ENCODE measurements around the gene OLFML2B. TPM values are rescaled to one million over a fixed set of nuclear protein-coding genes. Genes with fewer than 3 reads are reported as not detected.

Gene OLFML2B
- total RNA-seq, 4 donors from 2014 or later, result 18.6 to 42.3 (median 20.9) TPM

DNA sequence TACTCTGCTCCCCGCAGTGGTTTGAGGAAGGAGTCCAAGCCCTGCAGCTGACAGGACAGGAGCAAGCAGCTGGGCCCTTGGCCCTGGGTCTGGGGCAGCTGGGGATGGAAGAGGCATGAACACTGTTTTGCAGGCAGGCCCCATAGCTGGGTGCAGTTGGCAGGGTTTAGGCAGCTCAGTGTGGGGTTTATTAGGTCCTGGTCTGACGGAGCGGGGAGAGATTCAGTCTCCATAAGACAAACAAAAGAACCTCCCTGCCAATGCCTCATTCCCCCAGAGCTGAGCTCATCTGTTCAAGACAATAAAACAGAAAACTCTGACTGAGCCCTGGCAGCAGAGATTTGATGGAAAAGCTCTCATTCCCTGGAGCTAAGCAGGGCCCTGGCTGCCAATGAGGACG is 37.3 kb downstream of the OLFML2B start:
- Histone ChIP-seq H3K36me3 (peaks cover 0 to 62% (median 0%) of the 10 kb centered on the region in 3 donors), H3K4me3 (no peak overlapping the region), H3K4me1 (peaks cover 0 to 15% (median 4%) of the 10 kb centered on the region in 4 donors), H3K27ac (peak overlapping the region in 2 of 4 donors; percentile 18 to 73), H3K9me3 (peaks cover 0 to 11% (median 0%) of the 10 kb centered on the region in 4 donors), H3K27me3 (no peaks in the 10 kb centered on the region)
- TF ChIP-seq, protein P1, sequence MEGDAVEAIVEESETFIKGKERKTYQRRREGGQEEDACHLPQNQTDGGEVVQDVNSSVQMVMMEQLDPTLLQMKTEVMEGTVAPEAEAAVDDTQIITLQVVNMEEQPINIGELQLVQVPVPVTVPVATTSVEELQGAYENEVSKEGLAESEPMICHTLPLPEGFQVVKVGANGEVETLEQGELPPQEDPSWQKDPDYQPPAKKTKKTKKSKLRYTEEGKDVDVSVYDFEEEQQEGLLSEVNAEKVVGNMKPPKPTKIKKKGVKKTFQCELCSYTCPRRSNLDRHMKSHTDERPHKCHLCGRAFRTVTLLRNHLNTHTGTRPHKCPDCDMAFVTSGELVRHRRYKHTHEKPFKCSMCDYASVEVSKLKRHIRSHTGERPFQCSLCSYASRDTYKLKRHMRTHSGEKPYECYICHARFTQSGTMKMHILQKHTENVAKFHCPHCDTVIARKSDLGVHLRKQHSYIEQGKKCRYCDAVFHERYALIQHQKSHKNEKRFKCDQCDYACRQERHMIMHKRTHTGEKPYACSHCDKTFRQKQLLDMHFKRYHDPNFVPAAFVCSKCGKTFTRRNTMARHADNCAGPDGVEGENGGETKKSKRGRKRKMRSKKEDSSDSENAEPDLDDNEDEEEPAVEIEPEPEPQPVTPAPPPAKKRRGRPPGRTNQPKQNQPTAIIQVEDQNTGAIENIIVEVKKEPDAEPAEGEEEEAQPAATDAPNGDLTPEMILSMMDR (IDR thresholded peaks at IDR 0.05), result no peak
- no peak for TF ChIP-seq POLR2A (IDR thresholded peaks at IDR 0.05)
- no peak for TF ChIP-seq EP300 (IDR thresholded peaks at IDR 0.05)
- DNase-seq (ENCODE audit: low spot score in 2 of 2), result no peak
- 27 to 50% methylated on average over 4 of the region's 4 CpGs for WGBS, 2 donors

GRCh38 chr1:161985301-161985822 is 38.3 kb downstream of the OLFML2B start:
- Histone ChIP-seq H3K27ac (no peak overlapping the region), H3K9me3 (peaks cover 0 to 11% (median 0%) of the 10 kb centered on the region in 4 donors), H3K4me3 (no peak overlapping the region), H3K27me3 (no peaks in the 10 kb centered on the region), H3K36me3 (peaks cover 0 to 59% (median 0%) of the 10 kb centered on the region in 3 donors), H3K4me1 (peaks cover 0 to 19% (median 4%) of the 10 kb centered on the region in 4 donors)
- DNase-seq (ENCODE audit: low spot score in 2 of 2), result no peak
- TF ChIP-seq POLR2A (IDR thresholded peaks at IDR 0.05), result no peak
- TF ChIP-seq, protein P1 (IDR thresholded peaks at IDR 0.05), result no peak
- TF ChIP-seq EP300 (IDR thresholded peaks at IDR 0.05), result no peak
- WGBS, 2 donors, result 59 to 64% methylated on average over 5 of the region's 5 CpGs

- Histone ChIP-seq H3K27ac (peak overlapping the region in 1 of 4 donors; percentile 13), H3K9me3 (peaks cover 0 to 11% (median 0%) of the 10 kb centered on the region in 4 donors), H3K27me3 (no peaks in the 10 kb centered on the region), H3K4me1 (peaks cover 0 to 16% (median 4%) of the 10 kb centered on the region in 4 donors), H3K4me3 (no peak overlapping the region), H3K36me3 (peaks cover 0 to 50% (median 0%) of the 10 kb centered on the region in 3 donors)
- 88 to 90% methylated on average over 22 of the region's 22 CpGs for WGBS, 2 donors
- TF ChIP-seq EP300 (IDR thresholded peaks at IDR 0.05), result no peak
- TF ChIP-seq, protein P1 (IDR thresholded peaks at IDR 0.05), result no peak
- no peak for TF ChIP-seq POLR2A (IDR thresholded peaks at IDR 0.05)
- DNase-seq (ENCODE audit: low spot score in 2 of 2), result no peak
Measured at GRCh38 chr1:161983725-161984124, 39.9 kb downstream of the OLFML2B start.

DNA sequence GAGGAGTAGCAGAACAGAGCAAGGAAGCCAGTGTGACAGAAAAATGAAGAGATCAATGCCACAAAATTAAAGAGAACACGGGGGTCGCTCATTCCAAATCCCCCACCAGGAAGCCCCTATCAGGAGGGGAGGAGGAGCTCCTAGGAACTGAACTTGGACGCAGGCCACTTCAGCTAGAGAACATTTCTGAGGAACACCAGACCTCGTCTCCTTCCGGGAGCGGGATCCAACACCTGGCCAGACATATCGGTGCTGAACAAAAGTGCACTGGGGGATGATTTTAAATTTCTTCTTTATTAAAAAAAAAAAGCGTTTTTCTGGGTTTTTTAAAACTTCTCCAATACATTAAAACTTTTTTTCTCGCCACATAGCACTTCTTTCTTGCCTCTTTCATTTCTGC is 40.8 kb downstream of the OLFML2B start:
- no peak for DNase-seq (ENCODE audit: low spot score in 2 of 2)
- WGBS, 2 donors, result 77 to 78% methylated on average over 9 of the region's 9 CpGs
- H3K4me3 ChIP-seq, result no peak overlapping the region

DNA sequence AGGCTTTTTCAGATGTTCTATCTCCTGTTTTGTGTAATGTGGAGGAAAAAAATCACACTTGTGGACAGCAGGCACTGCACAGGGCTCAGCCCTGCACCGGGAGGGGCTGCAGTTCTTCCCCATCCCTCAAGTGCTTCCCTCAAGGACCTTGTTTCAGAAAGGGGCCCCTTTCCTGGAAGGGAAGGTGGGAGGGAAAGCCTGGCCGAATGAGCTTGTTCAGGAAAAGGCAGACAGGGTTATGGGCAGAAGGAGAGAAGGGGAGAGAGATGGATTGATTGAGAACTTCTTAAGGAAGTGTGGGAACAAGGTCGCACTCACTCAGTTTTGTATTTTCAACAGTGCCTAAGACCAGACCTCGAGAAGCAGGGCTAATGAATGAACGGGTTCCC is 41.2 kb downstream of the OLFML2B start:
- Histone ChIP-seq H3K27me3 (no peaks in the 10 kb centered on the region), H3K4me3 (no peak overlapping the region), H3K9me3 (peaks cover 0 to 6% (median 0%) of the 10 kb centered on the region in 4 donors), H3K27ac (peak overlapping the region in 1 of 4 donors; percentile 30), H3K4me1 (peaks cover 0 to 16% (median 4%) of the 10 kb centered on the region in 4 donors), H3K36me3 (peaks cover 0 to 46% (median 0%) of the 10 kb centered on the region in 3 donors)
- 37 to 40% methylated on average over 5 of the region's 5 CpGs for WGBS, 2 donors
- TF ChIP-seq POLR2A (IDR thresholded peaks at IDR 0.05), result no peak
- no peak for TF ChIP-seq EP300 (IDR thresholded peaks at IDR 0.05)
- TF ChIP-seq, protein P1 (IDR thresholded peaks at IDR 0.05), result no peak
- DNase-seq (ENCODE audit: low spot score in 2 of 2), result no peak

More for the DNA sequence above, 40.8 kb downstream of the OLFML2B start:
- TF ChIP-seq, protein P1 (IDR thresholded peaks at IDR 0.05), result no peak
- TF ChIP-seq EP300 (IDR thresholded peaks at IDR 0.05) (no peak), POLR2A (IDR thresholded peaks at IDR 0.05) (no peak)
- Histone ChIP-seq H3K4me1 (peaks cover 0 to 16% (median 4%) of the 10 kb centered on the region in 4 donors), H3K27me3 (no peaks in the 10 kb centered on the region), H3K27ac (peak overlapping the region in 1 of 4 donors; percentile 30), H3K9me3 (peaks cover 0 to 10% (median 0%) of the 10 kb centered on the region in 4 donors), H3K36me3 (peaks cover 0 to 50% (median 0%) of the 10 kb centered on the region in 3 donors)
